Activated CD8-positive, alpha-beta memory T cell treated with anti-CD3 and anti-CD28 coated beads, Interleukin-2, amount 10 ng/mL, durations not matched to agents 7 days and 5 days (primary cell): Measurements from ENCODE around the gene NKX1-1. TPM values are rescaled to one million over a fixed set of nuclear protein-coding genes. Genes with fewer than 3 reads are reported as not detected.
"Not testable (repeated sequence)": the region's sequence is repeated elsewhere in the genome, so short reads cannot be mapped to it uniquely, and the experiment has no call there.

Experiments used
- ATAC-seq: fragments of 150-1000 bp; cut with Tn5 transposase; one replicate; pipeline ENCODE4 v1.10.0; 2021; ENCODE audit warnings: moderate library complexity
- CTCF ChIA-PET: fragments of 350-600 bp; sonication (Branson Sonifier 250); formaldehyde crosslinking; loops from one replicate; lab custom pipeline; 2021; ENCODE audit warnings: antibody characterized with exemption; lab: Charles Lee
- DNase-seq: peaks from one replicate; pipeline ENCODE4 v3.0.0-alpha.2; 2020
- H3K27ac Mint-ChIP-seq: one replicate; pipeline ENCODE4 v1.8.0; 2021; ENCODE audit warnings: mild to moderate bottlenecking, mixed read lengths
- H3K27me3 Mint-ChIP-seq: one replicate; pipeline ENCODE4 v1.8.0; 2021; ENCODE audit warnings: mixed read lengths
- H3K36me3 Mint-ChIP-seq: one replicate; pipeline ENCODE4 v1.8.0; 2021; ENCODE audit warnings: mild to moderate bottlenecking, mixed read lengths
- H3K4me1 Mint-ChIP-seq: one replicate; pipeline ENCODE4 v1.8.0; 2021; ENCODE audit warnings: mixed read lengths
- H3K4me3 Mint-ChIP-seq: one replicate; pipeline ENCODE4 v1.8.0; 2021; ENCODE audit warnings: mild to moderate bottlenecking, moderate library complexity, mixed read lengths
- H3K9me3 Mint-ChIP-seq: one replicate; pipeline ENCODE4 v1.8.0; 2022; ENCODE audit warnings: low read depth, mixed read lengths
- total RNA-seq, 2 experiments: library from RNA; stranded (reverse); gene quantifications; one replicate each; pipeline ENCODE4 v1.2.3, GENCODE V29; 2021

NKX1-1 gene
- total RNA-seq, 2 experiments from 2014 or later, result not detected

DNA sequence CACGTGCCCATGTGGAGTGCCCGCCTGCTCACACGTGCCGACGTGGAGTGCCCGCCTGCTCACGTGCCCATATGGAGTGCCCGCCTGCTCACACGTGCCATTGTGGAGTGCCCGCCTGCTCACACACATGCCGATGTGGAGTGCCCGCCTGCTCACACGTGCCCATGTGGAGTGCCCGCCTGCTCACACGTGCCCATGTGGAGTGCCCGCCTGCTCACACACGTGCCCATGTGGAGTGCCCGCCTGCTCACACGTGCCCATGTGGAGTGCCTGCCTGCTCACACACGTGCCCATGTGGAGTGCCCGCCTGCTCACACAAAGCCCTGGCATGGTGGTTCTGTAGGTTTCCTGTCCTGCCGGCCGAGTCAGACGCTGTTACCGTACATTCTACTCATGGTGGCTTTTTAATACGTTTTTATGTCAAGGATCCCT, 10.8 kb downstream of the NKX1-1 start:
- H3K36me3 Mint-ChIP-seq, result peaks cover 24% of the 10 kb centered on the region
- H3K27me3 Mint-ChIP-seq, DNase-seq, H3K4me1 Mint-ChIP-seq, H3K9me3 Mint-ChIP-seq, H3K27ac Mint-ChIP-seq, ATAC-seq, CTCF ChIA-PET, H3K4me3 Mint-ChIP-seq: not testable (repeated sequence)

GRCh38 chr4:1394554-1395388, 11.5 kb downstream of the NKX1-1 start:
- H3K4me1 Mint-ChIP-seq, ATAC-seq, H3K27me3 Mint-ChIP-seq, H3K4me3 Mint-ChIP-seq, H3K9me3 Mint-ChIP-seq, DNase-seq, CTCF ChIA-PET, H3K27ac Mint-ChIP-seq: not testable (repeated sequence)
- H3K36me3 Mint-ChIP-seq, result peaks cover 25% of the 10 kb centered on the region

DNA sequence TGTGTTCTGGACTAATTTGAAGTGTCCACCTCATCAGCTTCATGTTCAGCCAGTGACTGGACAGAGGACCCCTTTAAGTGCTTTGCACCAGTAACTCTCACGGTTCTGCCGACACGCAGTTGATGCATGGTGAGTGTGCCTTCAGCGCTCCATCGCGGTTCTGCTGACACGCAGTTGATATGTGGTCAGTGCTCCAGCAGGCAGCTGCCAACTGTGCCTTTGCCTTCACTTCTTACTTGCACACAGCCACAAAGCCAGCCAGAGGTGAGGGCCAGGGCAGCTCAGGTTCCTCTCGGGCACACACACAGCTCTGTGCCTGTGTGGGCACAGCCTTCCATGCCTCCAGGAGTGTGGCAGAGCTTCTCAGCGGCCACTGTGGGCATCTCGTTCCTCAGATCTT, 12.4 kb downstream of the NKX1-1 start:
- no peak overlapping the region for H3K27ac Mint-ChIP-seq
- no peaks in the 10 kb centered on the region for H3K27me3 Mint-ChIP-seq
- CTCF ChIA-PET, result no interaction called here
- peaks cover 11% of the 10 kb centered on the region for H3K9me3 Mint-ChIP-seq
- H3K4me1 Mint-ChIP-seq, result no peaks in the 10 kb centered on the region
- DNase-seq (no peak), ATAC-seq (no peak)
- H3K4me3 Mint-ChIP-seq, result no peak overlapping the region
- H3K36me3 Mint-ChIP-seq, result peaks cover 27% of the 10 kb centered on the region

GRCh38 chr4:1393363-1393762, 12.9 kb downstream of the NKX1-1 start:
- H3K27ac Mint-ChIP-seq, DNase-seq, H3K4me3 Mint-ChIP-seq, CTCF ChIA-PET, H3K27me3 Mint-ChIP-seq, H3K4me1 Mint-ChIP-seq, ATAC-seq: not testable (repeated sequence)
- H3K9me3 Mint-ChIP-seq, result peaks cover 12% of the 10 kb centered on the region
- H3K36me3 Mint-ChIP-seq, result peaks cover 29% of the 10 kb centered on the region

GRCh38 chr4:1385373-1386340, 20.6 kb downstream of the NKX1-1 start:
- ATAC-seq (no peak), DNase-seq (no peak)
- CTCF ChIA-PET, result no interaction called here
- H3K27ac Mint-ChIP-seq, result no peak overlapping the region
- no peaks in the 10 kb centered on the region for H3K4me1 Mint-ChIP-seq
- H3K27me3 Mint-ChIP-seq, result no peaks in the 10 kb centered on the region
- no peak overlapping the region for H3K4me3 Mint-ChIP-seq
- H3K36me3 Mint-ChIP-seq, result peaks cover 17% of the 10 kb centered on the region
- H3K9me3 Mint-ChIP-seq, result peaks cover 8% of the 10 kb centered on the region

GRCh38 chr4:1384675-1385372, 21.4 kb downstream of the NKX1-1 start:
- DNase-seq (no peak), ATAC-seq (no peak)
- Mint-ChIP-seq H3K36me3 (peaks cover 16% of the 10 kb centered on the region), H3K27ac (no peak overlapping the region), H3K9me3 (peaks cover 8% of the 10 kb centered on the region), H3K4me1 (no peaks in the 10 kb centered on the region), H3K4me3 (no peak overlapping the region), H3K27me3 (no peaks in the 10 kb centered on the region)
- CTCF ChIA-PET, result no interaction called here

GRCh38 chr4:1383728-1384591, 22.3 kb downstream of the NKX1-1 start:
- H3K27me3 Mint-ChIP-seq, result no peaks in the 10 kb centered on the region
- H3K4me1 Mint-ChIP-seq, result no peaks in the 10 kb centered on the region
- no peak overlapping the region for H3K27ac Mint-ChIP-seq
- CTCF ChIA-PET, result no interaction called here
- no peak for DNase-seq
- peaks cover 14% of the 10 kb centered on the region for H3K36me3 Mint-ChIP-seq
- ATAC-seq, result no peak
- H3K9me3 Mint-ChIP-seq, result peaks cover 6% of the 10 kb centered on the region
- H3K4me3 Mint-ChIP-seq, result no peak overlapping the region

DNA sequence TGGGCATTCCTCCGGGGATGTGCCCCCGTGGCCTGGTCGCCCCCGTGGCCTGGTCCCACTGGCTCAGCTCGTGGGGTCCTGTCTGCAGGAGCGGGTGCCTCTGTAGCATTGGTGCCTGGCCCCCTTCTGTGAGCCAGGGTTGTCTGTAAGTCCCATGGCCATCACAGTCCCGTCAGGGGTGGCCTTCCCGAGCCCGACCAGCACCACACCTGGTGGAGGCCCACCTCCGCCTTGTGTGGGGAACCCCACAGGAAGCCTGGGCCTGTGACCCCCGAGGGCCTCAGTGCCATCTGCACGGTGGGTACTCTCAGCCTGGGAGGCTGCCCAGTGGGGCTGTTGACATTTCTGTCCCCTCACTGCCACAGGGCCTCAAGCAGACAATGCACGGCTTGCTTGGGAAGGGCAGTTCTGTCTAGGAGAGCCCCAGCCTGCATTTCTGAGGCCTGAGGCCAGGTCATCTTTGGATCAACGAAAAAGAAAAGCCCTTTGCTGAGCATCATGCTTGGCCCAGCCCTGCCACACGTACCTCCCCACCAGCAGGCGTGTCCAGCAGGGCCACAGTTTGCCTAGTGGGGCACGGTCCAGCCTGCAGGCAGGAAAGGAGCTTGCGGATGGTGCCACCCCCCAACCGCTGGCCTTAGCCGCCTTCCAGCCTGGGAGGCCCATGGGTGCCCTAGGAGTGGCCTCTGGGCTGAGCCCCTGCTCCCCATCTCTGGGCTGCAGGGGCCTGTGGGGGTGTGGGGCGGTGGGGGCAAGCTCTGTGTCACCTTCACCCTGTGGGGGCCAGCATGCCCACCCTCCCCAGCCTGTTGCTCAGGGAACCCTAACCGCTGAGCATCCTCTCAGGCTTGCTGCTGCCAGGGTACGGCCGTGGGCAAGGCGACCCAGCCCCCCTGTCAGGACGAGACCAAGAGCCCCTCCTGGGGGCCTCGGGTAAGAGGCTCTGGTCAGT, 23.2 kb downstream of the NKX1-1 start:
- H3K27ac Mint-ChIP-seq, result no peak overlapping the region
- no peak for DNase-seq
- CTCF ChIA-PET, result no interaction called here
- H3K36me3 Mint-ChIP-seq, result peaks cover 8% of the 10 kb centered on the region
- ATAC-seq, result no peak
- H3K27me3 Mint-ChIP-seq, result no peaks in the 10 kb centered on the region
- H3K4me3 Mint-ChIP-seq, result no peak overlapping the region
- no peaks in the 10 kb centered on the region for H3K9me3 Mint-ChIP-seq
- H3K4me1 Mint-ChIP-seq, result no peaks in the 10 kb centered on the region

DNA sequence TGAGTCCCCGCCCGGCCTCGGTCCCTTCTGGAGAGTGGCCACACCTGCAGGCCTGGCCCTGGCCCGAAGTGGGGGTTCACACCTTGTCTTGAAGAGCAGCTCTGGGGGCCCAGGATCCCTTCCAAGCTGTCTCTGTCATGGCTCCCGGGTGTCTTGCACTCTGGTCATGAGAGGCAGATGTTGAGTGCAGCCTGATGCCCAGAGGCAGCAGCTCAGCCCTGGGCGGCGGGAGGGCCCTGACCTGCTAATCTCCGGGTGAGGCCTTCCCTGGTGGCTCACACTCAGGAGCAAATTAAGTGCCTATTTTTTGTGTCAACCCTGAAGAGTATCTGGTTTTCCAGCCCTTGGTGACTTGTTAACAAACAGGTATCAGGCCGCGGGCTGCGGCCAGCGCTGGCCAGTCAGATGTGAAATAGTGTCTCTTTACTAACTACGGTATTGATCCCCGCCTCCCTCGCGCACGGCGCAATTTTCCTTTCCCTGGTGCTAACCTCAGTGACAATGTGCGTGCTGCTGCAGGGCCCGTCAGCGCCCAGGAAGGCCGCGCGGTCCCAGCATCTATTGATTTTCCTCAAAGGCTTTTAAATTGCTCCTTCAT, 24.2 kb downstream of the NKX1-1 start:
- peaks cover 2% of the 10 kb centered on the region for H3K36me3 Mint-ChIP-seq
- no peak overlapping the region for H3K27ac Mint-ChIP-seq
- no peaks in the 10 kb centered on the region for H3K27me3 Mint-ChIP-seq
- H3K4me3 Mint-ChIP-seq, result no peak overlapping the region
- DNase-seq (no peak), ATAC-seq (no peak)
- CTCF ChIA-PET, result interaction anchor here (0.7 kb wide), 1 partner anchor 223 kb away, joined by 3 read pairs; no protein-coding TSS in a partner anchor
- no peaks in the 10 kb centered on the region for H3K9me3 Mint-ChIP-seq
- no peaks in the 10 kb centered on the region for H3K4me1 Mint-ChIP-seq

GRCh38 chr4:1381181-1381621, 25.0 kb downstream of the NKX1-1 start:
- Mint-ChIP-seq H3K27ac (no peak overlapping the region), H3K27me3 (no peaks in the 10 kb centered on the region), H3K36me3 (peaks cover under 1% of the 10 kb centered on the region), H3K9me3 (no peaks in the 10 kb centered on the region), H3K4me1 (no peaks in the 10 kb centered on the region), H3K4me3 (no peak overlapping the region)
- CTCF ChIA-PET, result interaction anchor here (0.7 kb wide), 1 partner anchor 224 kb away, joined by 3 read pairs; no protein-coding TSS in a partner anchor
- DNase-seq (no peak), ATAC-seq (no peak)

DNA sequence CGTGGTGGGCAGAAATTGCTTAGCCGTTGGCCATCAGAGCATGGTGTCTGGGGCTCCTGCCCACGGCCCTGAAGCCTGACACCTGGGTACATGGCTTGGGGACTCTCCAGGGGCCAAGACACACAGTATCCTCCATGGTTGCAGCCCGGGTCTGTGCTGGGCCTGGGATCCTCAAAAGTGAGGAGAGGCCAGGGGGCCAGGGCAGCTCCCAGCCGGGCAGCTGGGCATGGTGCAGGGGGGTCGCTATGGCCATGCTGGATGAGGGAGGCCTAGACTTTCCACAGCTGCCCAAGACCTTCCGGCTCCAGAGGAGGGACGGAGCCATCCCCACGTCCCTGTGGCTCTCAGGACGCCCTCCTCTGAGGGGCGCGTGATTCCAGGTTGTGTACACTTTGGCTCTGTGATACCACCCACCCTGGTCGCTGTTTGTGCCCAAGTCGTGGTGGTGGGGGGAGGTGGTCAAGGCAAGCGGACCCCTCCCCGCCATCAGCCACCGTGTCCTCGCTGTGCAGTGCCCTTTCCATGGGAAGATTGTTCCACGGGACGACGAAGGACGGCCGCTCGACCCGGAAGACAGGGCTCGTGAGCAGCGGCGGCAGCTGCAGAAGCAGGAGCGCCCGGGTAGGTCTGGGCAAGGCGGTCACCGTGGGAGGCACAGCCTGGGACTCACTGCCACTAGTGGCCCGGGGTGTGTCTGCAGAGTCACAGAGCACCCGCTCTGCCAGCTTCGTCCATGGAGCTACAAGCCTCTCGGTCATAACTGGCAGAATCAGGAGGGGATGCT, 25.7 kb downstream of the NKX1-1 start:
- no peak overlapping the region for H3K27ac Mint-ChIP-seq
- ATAC-seq (no peak), DNase-seq (no peak)
- no peaks in the 10 kb centered on the region for H3K27me3 Mint-ChIP-seq
- CTCF ChIA-PET, result interaction anchor here (0.6 kb wide), 1 partner anchor 26 kb away, joined by 3 read pairs; no protein-coding TSS in a partner anchor
- no peak overlapping the region for H3K4me3 Mint-ChIP-seq
- no peaks in the 10 kb centered on the region for H3K36me3 Mint-ChIP-seq
- no peaks in the 10 kb centered on the region for H3K9me3 Mint-ChIP-seq
- H3K4me1 Mint-ChIP-seq, result no peaks in the 10 kb centered on the region
